Astrocyte of the hippocampus (primary cell): Measurements from ENCODE around the gene RNF182.
"Not testable (repeated sequence)": the region's sequence is repeated elsewhere in the genome, so short reads cannot be mapped to it uniquely, and the experiment has no call there.

Source experiments
- DNase-seq: peaks from one replicate; pipeline ENCODE4 v3.0.0; 2011; ENCODE audit warnings: low read depth, low spot score

The RNF182 gene

GRCh38 chr6:13998356-13998755 is 73.6 kb downstream of the RNF182 start:
- DNase-seq: no peak

GRCh38 chr6:14000901-14001300 is 76.1 kb downstream of the RNF182 start:
- no peak for DNase-seq

GRCh38 chr6:14001329-14002012 is 76.7 kb downstream of the RNF182 start:
- DNase-seq: peak; percentile 95

GRCh38 chr6:14002176-14002947 is 77.6 kb downstream of the RNF182 start:
- no peak for DNase-seq

GRCh38 chr6:14004258-14004657 is 79.5 kb downstream of the RNF182 start:
- no peak for DNase-seq

GRCh38 chr6:14008809-14009208 is 84.1 kb downstream of the RNF182 start:
- no peak for DNase-seq

- DNase-seq: no peak
These were observed 84.7 kb downstream of the RNF182 start for GRCh38 chr6:14009431-14009830.

GRCh38 chr6:14010275-14010674 is 85.5 kb downstream of the RNF182 start:
- DNase-seq: no peak

GRCh38 chr6:14012313-14013030 is 87.7 kb downstream of the RNF182 start:
- no peak for DNase-seq

GRCh38 chr6:14015964-14016363 is 91.2 kb downstream of the RNF182 start:
- DNase-seq: no peak

GRCh38 chr6:14016432-14016831 is 91.7 kb downstream of the RNF182 start:
- no peak for DNase-seq

GRCh38 chr6:14016935-14017625 is 92.3 kb downstream of the RNF182 start:
- DNase-seq: no peak

- DNase-seq: no peak
These were observed 93.1 kb downstream of the RNF182 start for GRCh38 chr6:14017626-14018475.

GRCh38 chr6:14018559-14018958 is 93.8 kb downstream of the RNF182 start:
- DNase-seq: not testable (repeated sequence)

- DNase-seq: no peak
These were observed 95.8 kb downstream of the RNF182 start for GRCh38 chr6:14020551-14020950.

- no peak for DNase-seq
These were observed 96.7 kb downstream of the RNF182 start for GRCh38 chr6:14021449-14021848.

GRCh38 chr6:14022673-14023072 is 97.9 kb downstream of the RNF182 start:
- no peak for DNase-seq

- no peak for DNase-seq
These were observed 99.1 kb downstream of the RNF182 start for GRCh38 chr6:14023855-14024254.

GRCh38 chr6:14025160-14025559 is 100.4 kb downstream of the RNF182 start:
- no peak for DNase-seq

GRCh38 chr6:14026831-14027539 is 102.2 kb downstream of the RNF182 start:
- DNase-seq: peak; percentile 60
